K562 (cell line): Measurements from ENCODE around the gene YBEY. TPM values are rescaled to one million over a fixed set of nuclear protein-coding genes. Genes with fewer than 3 reads are reported as not detected.

Experiments
- ATAC-seq: fragments of 200-7000 bp; cut with Tn5 transposase; 3 replicates; pipeline ENCODE4 v1.9.1; 2020; ENCODE audit warnings: moderate library complexity
- BruUV-seq: library from RNA; stranded (reverse); fragments of 400-500 nt; replicated peaks from 2 replicates; lab custom pipeline; 2021; lab: Mats Ljungman, UMichigan
- CTCF ChIA-PET: fragments of 300-600 bp; formaldehyde crosslinking; extraction: SDS; loops from one replicate; lab custom pipeline; 2021; ENCODE audit warnings: low intra/inter-chr PET ratio; lab: Yijun Ruan, JAX
- POLR2A ChIA-PET: fragments of 300-600, 350-650 bp; sonication (Branson Sonifier 250); formaldehyde crosslinking; extraction: SDS; loops from one replicate; lab custom pipeline; 2021; ENCODE audit warnings: antibody characterized with exemption, inconsistent platforms; lab: Yijun Ruan, JAX
- DNase-seq, 4 experiments: peaks; one replicate each; pipeline versions ENCODE4 v3.0.0 to v3.0.0-alpha.2; 2011 to 2018; ENCODE audit warnings: low spot score in 3 of 4, mixed read lengths in 3 of 4; ENCODE audit errors: extremely low read depth in 1 of 4
- FAIRE-seq: peaks from 2 replicates; lab custom pipeline; 2011; peaks lifted over from hg19 to GRCh38; lab: Jason Lieb, UNC
- H2AFZ ChIP-seq: 2 replicates; pipeline ENCODE4 v1.6.0; 2011; ENCODE audit warnings: low read depth, low read length, control low read depth, inconsistent platforms
- H3K27ac ChIP-seq: fragments of 200-600 bp; 3 replicates; pipeline ENCODE4 v1.8.0; 2011; ENCODE audit warnings: low read depth, mild to moderate bottlenecking, control low read depth, inconsistent platforms, low read length, moderate library complexity, mixed read lengths; ENCODE audit errors: extremely low read depth
- H3K27me3 ChIP-seq, 2 experiments: fragments of 300-600 bp in 1 of 2; 2 replicates in 1 of 2; 3 replicates in 1 of 2; pipeline versions ENCODE4 v1.6.0 to v1.8.0; 2011; ENCODE audit warnings: inconsistent platforms in 2 of 2, low read length in 2 of 2, mild to moderate bottlenecking in 1 of 2, mixed read lengths in 1 of 2, moderate library complexity in 1 of 2; ENCODE audit not compliant: control insufficient read depth in 2 of 2, insufficient read depth in 2 of 2
- H3K36me3 ChIP-seq: fragments of 300-600 bp; 3 replicates; pipeline ENCODE4 v1.8.0; 2011; ENCODE audit warnings: mild to moderate bottlenecking, low read length, inconsistent platforms; ENCODE audit not compliant: control insufficient read depth, insufficient read depth
- H3K4me1 ChIP-seq, 2 experiments: fragments of 200-600 bp in 1 of 2; replicated peaks in 1 of 2; 2 replicates in 1 of 2; 3 replicates in 1 of 2; pipeline versions ENCODE4 v1.5.1 to v1.8.0; 2011; ENCODE audit warnings: inconsistent platforms in 2 of 2, low read length in 2 of 2, mild to moderate bottlenecking in 1 of 2, mixed read lengths in 1 of 2, moderate library complexity in 1 of 2; ENCODE audit not compliant: control insufficient read depth in 2 of 2, insufficient read depth in 2 of 2
- H3K4me2 ChIP-seq: 2 replicates; pipeline ENCODE4 v1.6.1; 2011; ENCODE audit warnings: low read length, control low read depth, inconsistent platforms, mixed read lengths; ENCODE audit not compliant: insufficient read depth
- H3K4me3 ChIP-seq: fragments of 200-600 bp; sonication (generic), shearing (Covaris generic); 2 replicates; pipeline ENCODE4 v1.5.1; 2016; ENCODE audit warnings: control low read depth, inconsistent platforms
- H3K79me2 ChIP-seq: fragments of 200-600 bp; 3 replicates; pipeline ENCODE4 v1.8.0; 2011; ENCODE audit warnings: low read length, inconsistent platforms; ENCODE audit not compliant: control insufficient read depth, insufficient read depth
- H3K9ac ChIP-seq, 2 experiments: 2 replicates each; pipeline versions ENCODE4 v1.6.0 to v1.6.1; 2011; ENCODE audit warnings: low read depth in 2 of 2, low read length in 2 of 2, control low read depth in 1 of 2, inconsistent platforms in 1 of 2, mild to moderate bottlenecking in 1 of 2, mixed read lengths in 1 of 2; ENCODE audit not compliant: insufficient read depth in 1 of 2
- H3K9me1 ChIP-seq: one replicate; pipeline ENCODE4 v1.6.0; 2011; ENCODE audit warnings: inconsistent platforms, mild to moderate bottlenecking, low read length, moderate library complexity; ENCODE audit not compliant: control insufficient read depth, insufficient read depth
- H3K9me3 ChIP-seq: replicated peaks from 2 replicates; pipeline ENCODE4 v1.5.1; 2011; ENCODE audit warnings: low read depth, low read length, inconsistent platforms; ENCODE audit not compliant: control insufficient read depth, insufficient read depth
- H4K20me1 ChIP-seq: replicated peaks from 2 replicates; pipeline ENCODE4 v1.6.1; 2011; ENCODE audit warnings: low read length, inconsistent platforms, mixed read lengths; ENCODE audit not compliant: control insufficient read depth, insufficient read depth
- DIDO1 ChIP-seq: fragments of 450-650 bp; IDR thresholded peaks from 2 replicates; pipeline ENCODE4 v1.6.1; 2016; ENCODE audit warnings: low read depth, missing biosample characterization, missing genetic modification characterization
- HDGF ChIP-seq: fragments of 450-650 bp; IDR thresholded peaks from 2 replicates; pipeline ENCODE4 v1.6.1; 2016
- KAT7 ChIP-seq: sonication (generic); formaldehyde crosslinking; IDR thresholded peaks from 2 replicates; pipeline ENCODE4 v1.8.0; 2022; ENCODE audit warnings: missing genetic modification reagents, mild to moderate bottlenecking, borderline replicate concordance
- MCM3 ChIP-seq: fragments of 450-650 bp; IDR thresholded peaks from 2 replicates; pipeline ENCODE4 v1.6.1; 2016
- SPI1 ChIP-seq: IDR thresholded peaks from 2 replicates; pipeline ENCODE4 v1.6.1; 2011; ENCODE audit warnings: low read depth, low read length, control low read depth, borderline replicate concordance
- ZNF165 ChIP-seq: fragments of 250-450 bp; sonication (Bioruptor Pico); IDR thresholded peaks from 2 replicates; pipeline ENCODE4 v1.4.0; 2020; ENCODE audit warnings: borderline replicate concordance
- ZNF175 ChIP-seq: fragments of 200-800 bp; sonication (Bioruptor generic); IDR thresholded peaks from 2 replicates; pipeline ENCODE4 v1.6.1; 2016; ENCODE audit warnings: low read depth, mild to moderate bottlenecking, missing genetic modification characterization, missing compliant biosample characterization
- WGBS: fragments of 100-300 bp; shearing (Covaris generic); methylation state at CpG from one replicate; pipeline ENCODE4 v1.1.6; 2016; ENCODE audit warnings: low coverage, mixed read lengths; ENCODE audit not compliant: insufficient coverage; ENCODE audit errors: missing lambda C conversion rate; 5-methylcytosine and 5-hydroxymethylcytosine counted together
- in situ Hi-C: fragments of 300-500 bp; cut with MboI; formaldehyde crosslinking; loops from 4 replicates; pipeline ENCODE4 v1.15.0; 2018; ENCODE audit warnings: inconsistent platforms, mixed read lengths
- intact Hi-C: fragments of 100-400 bp; cut with micrococcal nuclease; formaldehyde crosslinking; loops from 2 replicates; pipeline ENCODE4 v1.14.2; 2022
- polyA plus RNA-seq, 8 experiments: library from polyadenylated mRNA; depleted of rRNA in 4 of 8; stranded (reverse) in 5 of 8; unstranded in 3 of 8; fragments of >200 nt; fragmentation: Nextera tagmentation in 2 of 8; fragmentation: Illumina TruSeq in 1 of 8; extraction: Ambion mirVana in 2 of 8; extraction: Trizol in 1 of 8; gene quantifications; 2 replicates each; pipeline versions ENCODE4 v1.2.1 to v1.2.3, GENCODE V29; 2011 to 2014; ENCODE audit warnings: inconsistent platforms in 1 of 8, missing spikeins in 1 of 8
- total RNA-seq, 7 experiments: library from RNA; depleted of rRNA in 6 of 7; stranded (reverse); fragments of >200 nt in 6 of 7; fragmentation: Illumina TruSeq in 2 of 7; extraction: Trizol in 2 of 7; gene quantifications; 2 replicates each; pipeline versions ENCODE4 v1.2.1 to v1.2.3, GENCODE V29; 2011 to 2021; ENCODE audit warnings: low replicate concordance in 1 of 7
- TF ChIP-seq, protein P1 (sequence below), 2 experiments: fragments of 450-650 bp in 1 of 2; sonication (generic) in 1 of 2; formaldehyde crosslinking in 1 of 2; IDR thresholded peaks in 1 of 2; conservative IDR thresholded peaks in 1 of 2; 2 replicates each; pipeline versions ENCODE4 v1.6.1 to v1.8.1; 2016 to 2023; ENCODE audit warnings: mild to moderate bottlenecking in 2 of 2, moderate library complexity in 2 of 2, inconsistent platforms in 1 of 2, missing genetic modification reagents in 1 of 2
- TF ChIP-seq, protein P2 (sequence below): fragments of 450-650 bp; formaldehyde crosslinking; IDR thresholded peaks from 2 replicates; pipeline ENCODE4 v1.4.0; 2022; ENCODE audit warnings: missing genetic modification characterization
- TF ChIP-seq, protein P3 (sequence below): fragments of 250-450 bp; sonication (Bioruptor Pico); IDR thresholded peaks from 2 replicates; pipeline ENCODE4 v1.8.0; 2022; ENCODE audit warnings: inconsistent platforms, mild to moderate bottlenecking, moderate library complexity, borderline replicate concordance
- TF ChIP-seq, protein P4 (sequence below): fragments of 250-450 bp; sonication (Bioruptor Pico); IDR thresholded peaks from 2 replicates; pipeline ENCODE4 v1.9.0; 2021; ENCODE audit warnings: mild to moderate bottlenecking, inconsistent platforms
- TF ChIP-seq, protein P5 (sequence below): fragments of 450-650 bp; IDR thresholded peaks from 2 replicates; pipeline ENCODE4 v1.6.1; 2017; ENCODE audit warnings: antibody characterized with exemption, mild to moderate bottlenecking

Gene YBEY
- total and polyA plus RNA-seq, 9 of the 15 experiments (the other 6 are each of a cell fraction or from before 2014, with no cell fraction given), result 6.4 to 28.0 (median 12.4) TPM

DNA sequence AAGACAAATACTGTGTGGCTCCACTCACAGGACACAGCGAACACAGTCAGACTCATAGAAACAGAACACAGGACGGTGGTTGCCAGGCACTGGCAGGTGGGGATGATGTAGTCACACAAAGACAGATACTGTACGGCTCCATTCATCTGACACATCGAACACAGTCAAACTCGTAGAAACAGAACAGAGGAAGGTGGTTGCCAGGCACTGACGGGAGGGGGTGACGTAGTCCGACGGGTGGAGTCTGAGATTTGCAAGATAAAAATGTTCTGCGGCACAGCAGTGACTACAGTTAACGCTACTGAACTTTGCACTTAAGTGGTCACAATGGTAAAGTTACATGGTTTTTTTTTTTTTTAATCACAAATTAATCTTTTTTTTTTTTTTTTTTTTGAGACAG lies 18.8 kb downstream of the YBEY start:
- FAIRE-seq (peak; percentile 81), ATAC-seq (peak; percentile 95), DNase-seq (peak in 2 of 4 experiments; percentile 21 to 68)
- no peaks in the 10 kb centered on the region for H4K20me1 ChIP-seq
- no peaks in the 10 kb centered on the region for H3K27me3 ChIP-seq
- H3K4me2 ChIP-seq, result no peak overlapping the region
- no peak overlapping the region for H2AFZ ChIP-seq
- peaks cover 66% of the 10 kb centered on the region for H3K36me3 ChIP-seq
- no peak overlapping the region for H3K27ac ChIP-seq
- CTCF ChIA-PET, result no interaction called here
- in situ Hi-C loops, result no loop called here
- no peak overlapping the region for H3K9ac ChIP-seq
- H3K79me2 ChIP-seq, result no peaks in the 10 kb centered on the region
- intact Hi-C loops, result no loop called here
- no TSS peak for BruUV-seq
- H3K9me1 ChIP-seq, result no peaks in the 10 kb centered on the region
- peaks cover 3 to 6% of the 10 kb centered on the region in 2 experiments; a peak in 1 of 5 replicates for H3K4me1 ChIP-seq
- 35% methylated on average over 11 of the region's 11 CpGs for WGBS
- no peaks in the 10 kb centered on the region for H3K9me3 ChIP-seq
- H3K4me3 ChIP-seq, result no peak overlapping the region
- POLR2A ChIA-PET, result no interaction called here
- TF ChIP-seq, protein P1, sequence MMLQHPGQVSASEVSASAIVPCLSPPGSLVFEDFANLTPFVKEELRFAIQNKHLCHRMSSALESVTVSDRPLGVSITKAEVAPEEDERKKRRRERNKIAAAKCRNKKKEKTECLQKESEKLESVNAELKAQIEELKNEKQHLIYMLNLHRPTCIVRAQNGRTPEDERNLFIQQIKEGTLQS (IDR thresholded peaks at IDR 0.05), result peak; percentile 63
- TF ChIP-seq, protein P1 (CRISPR knock-in tag; conservative IDR thresholded peaks at IDR 0.05), result no peak
- TF ChIP-seq, protein P2, sequence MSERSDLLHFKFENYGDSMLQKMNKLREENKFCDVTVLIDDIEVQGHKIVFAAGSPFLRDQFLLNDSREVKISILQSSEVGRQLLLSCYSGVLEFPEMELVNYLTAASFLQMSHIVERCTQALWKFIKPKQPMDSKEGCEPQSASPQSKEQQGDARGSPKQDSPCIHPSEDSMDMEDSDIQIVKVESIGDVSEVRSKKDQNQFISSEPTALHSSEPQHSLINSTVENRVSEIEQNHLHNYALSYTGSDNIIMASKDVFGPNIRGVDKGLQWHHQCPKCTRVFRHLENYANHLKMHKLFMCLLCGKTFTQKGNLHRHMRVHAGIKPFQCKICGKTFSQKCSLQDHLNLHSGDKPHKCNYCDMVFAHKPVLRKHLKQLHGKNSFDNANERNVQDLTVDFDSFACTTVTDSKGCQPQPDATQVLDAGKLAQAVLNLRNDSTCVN, result no peak
- TF ChIP-seq DIDO1 (tag), result no peak
- TF ChIP-seq, protein P3, sequence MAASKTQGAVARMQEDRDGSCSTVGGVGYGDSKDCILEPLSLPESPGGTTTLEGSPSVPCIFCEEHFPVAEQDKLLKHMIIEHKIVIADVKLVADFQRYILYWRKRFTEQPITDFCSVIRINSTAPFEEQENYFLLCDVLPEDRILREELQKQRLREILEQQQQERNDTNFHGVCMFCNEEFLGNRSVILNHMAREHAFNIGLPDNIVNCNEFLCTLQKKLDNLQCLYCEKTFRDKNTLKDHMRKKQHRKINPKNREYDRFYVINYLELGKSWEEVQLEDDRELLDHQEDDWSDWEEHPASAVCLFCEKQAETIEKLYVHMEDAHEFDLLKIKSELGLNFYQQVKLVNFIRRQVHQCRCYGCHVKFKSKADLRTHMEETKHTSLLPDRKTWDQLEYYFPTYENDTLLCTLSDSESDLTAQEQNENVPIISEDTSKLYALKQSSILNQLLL, result no peak
- 0 out of 2 replicates have a peak, but pooled peaks have one; percentile 29 for TF ChIP-seq HDGF
- TF ChIP-seq, protein P4, sequence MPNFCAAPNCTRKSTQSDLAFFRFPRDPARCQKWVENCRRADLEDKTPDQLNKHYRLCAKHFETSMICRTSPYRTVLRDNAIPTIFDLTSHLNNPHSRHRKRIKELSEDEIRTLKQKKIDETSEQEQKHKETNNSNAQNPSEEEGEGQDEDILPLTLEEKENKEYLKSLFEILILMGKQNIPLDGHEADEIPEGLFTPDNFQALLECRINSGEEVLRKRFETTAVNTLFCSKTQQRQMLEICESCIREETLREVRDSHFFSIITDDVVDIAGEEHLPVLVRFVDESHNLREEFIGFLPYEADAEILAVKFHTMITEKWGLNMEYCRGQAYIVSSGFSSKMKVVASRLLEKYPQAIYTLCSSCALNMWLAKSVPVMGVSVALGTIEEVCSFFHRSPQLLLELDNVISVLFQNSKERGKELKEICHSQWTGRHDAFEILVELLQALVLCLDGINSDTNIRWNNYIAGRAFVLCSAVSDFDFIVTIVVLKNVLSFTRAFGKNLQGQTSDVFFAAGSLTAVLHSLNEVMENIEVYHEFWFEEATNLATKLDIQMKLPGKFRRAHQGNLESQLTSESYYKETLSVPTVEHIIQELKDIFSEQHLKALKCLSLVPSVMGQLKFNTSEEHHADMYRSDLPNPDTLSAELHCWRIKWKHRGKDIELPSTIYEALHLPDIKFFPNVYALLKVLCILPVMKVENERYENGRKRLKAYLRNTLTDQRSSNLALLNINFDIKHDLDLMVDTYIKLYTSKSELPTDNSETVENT (CRISPR knock-in tag), result no peak
- TF ChIP-seq ZNF165 (CRISPR knock-in tag), result no peak
- TF ChIP-seq ZNF175, result no peak
- TF ChIP-seq MCM3, result no peak
- TF ChIP-seq SPI1, result no peak
- no peak for TF ChIP-seq KAT7
- TF ChIP-seq, protein P5, sequence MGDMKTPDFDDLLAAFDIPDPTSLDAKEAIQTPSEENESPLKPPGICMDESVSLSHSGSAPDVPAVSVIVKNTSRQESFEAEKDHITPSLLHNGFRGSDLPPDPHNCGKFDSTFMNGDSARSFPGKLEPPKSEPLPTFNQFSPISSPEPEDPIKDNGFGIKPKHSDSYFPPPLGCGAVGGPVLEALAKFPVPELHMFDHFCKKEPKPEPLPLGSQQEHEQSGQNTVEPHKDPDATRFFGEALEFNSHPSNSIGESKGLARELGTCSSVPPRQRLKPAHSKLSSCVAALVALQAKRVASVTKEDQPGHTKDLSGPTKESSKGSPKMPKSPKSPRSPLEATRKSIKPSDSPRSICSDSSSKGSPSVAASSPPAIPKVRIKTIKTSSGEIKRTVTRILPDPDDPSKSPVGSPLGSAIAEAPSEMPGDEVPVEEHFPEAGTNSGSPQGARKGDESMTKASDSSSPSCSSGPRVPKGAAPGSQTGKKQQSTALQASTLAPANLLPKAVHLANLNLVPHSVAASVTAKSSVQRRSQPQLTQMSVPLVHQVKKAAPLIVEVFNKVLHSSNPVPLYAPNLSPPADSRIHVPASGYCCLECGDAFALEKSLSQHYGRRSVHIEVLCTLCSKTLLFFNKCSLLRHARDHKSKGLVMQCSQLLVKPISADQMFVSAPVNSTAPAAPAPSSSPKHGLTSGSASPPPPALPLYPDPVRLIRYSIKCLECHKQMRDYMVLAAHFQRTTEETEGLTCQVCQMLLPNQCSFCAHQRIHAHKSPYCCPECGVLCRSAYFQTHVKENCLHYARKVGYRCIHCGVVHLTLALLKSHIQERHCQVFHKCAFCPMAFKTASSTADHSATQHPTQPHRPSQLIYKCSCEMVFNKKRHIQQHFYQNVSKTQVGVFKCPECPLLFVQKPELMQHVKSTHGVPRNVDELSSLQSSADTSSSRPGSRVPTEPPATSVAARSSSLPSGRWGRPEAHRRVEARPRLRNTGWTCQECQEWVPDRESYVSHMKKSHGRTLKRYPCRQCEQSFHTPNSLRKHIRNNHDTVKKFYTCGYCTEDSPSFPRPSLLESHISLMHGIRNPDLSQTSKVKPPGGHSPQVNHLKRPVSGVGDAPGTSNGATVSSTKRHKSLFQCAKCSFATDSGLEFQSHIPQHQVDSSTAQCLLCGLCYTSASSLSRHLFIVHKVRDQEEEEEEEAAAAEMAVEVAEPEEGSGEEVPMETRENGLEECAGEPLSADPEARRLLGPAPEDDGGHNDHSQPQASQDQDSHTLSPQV, result no peak
